GM23338 (cell line): ENCODE measurements around the gene BUB1B. TPM values are rescaled to one million over a fixed set of nuclear protein-coding genes. Genes with fewer than 3 reads are reported as not detected.

Experiments used
- ATAC-seq: fragments of 200-7000 bp; cut with Tn5 transposase; 3 replicates; pipeline ENCODE4 v1.9.1; 2020
- DNase-seq: peaks from one replicate; pipeline ENCODE4 v3.0.0-alpha.2; 2015; ENCODE audit warnings: low spot score
- H2AFZ ChIP-seq: fragments of 200-600 bp; sonication (generic); 2 replicates; pipeline ENCODE4 v1.8.0; 2016; ENCODE audit warnings: antibody characterized with exemption, mild to moderate bottlenecking, moderate library complexity
- H3F3A ChIP-seq: fragments of 200-600 bp; sonication (generic); replicated peaks from 2 replicates; pipeline ENCODE4 v1.8.0; 2017; ENCODE audit warnings: antibody characterized with exemption, mixed run types, low read depth
- H3K27ac ChIP-seq: fragments of 200-600 bp; sonication (generic); 2 replicates; pipeline ENCODE4 v1.6.1; 2016; ENCODE audit warnings: low read depth
- H3K27me3 ChIP-seq: fragments of 200-600 bp; sonication (generic); 2 replicates; pipeline ENCODE4 v1.8.0; 2016; ENCODE audit warnings: mild to moderate bottlenecking, mixed run types, moderate library complexity; ENCODE audit not compliant: insufficient read depth
- H3K36me3 ChIP-seq: fragments of 200-600 bp; sonication (generic); 2 replicates; pipeline ENCODE4 v1.8.0; 2016; ENCODE audit warnings: mild to moderate bottlenecking; ENCODE audit not compliant: insufficient read depth
- H3K4me1 ChIP-seq: fragments of 200-600 bp; sonication (generic); 2 replicates; pipeline ENCODE4 v1.8.0; 2016; ENCODE audit warnings: mild to moderate bottlenecking, moderate library complexity; ENCODE audit not compliant: insufficient read depth
- H3K4me2 ChIP-seq: fragments of 200-600 bp; sonication (generic); 2 replicates; pipeline ENCODE4 v1.7.1; 2017; ENCODE audit warnings: mixed run types
- H3K4me3 ChIP-seq: fragments of 200-600 bp; sonication (generic); 2 replicates; pipeline ENCODE4 v1.6.1; 2016; ENCODE audit warnings: mixed run types
- H3K79me2 ChIP-seq: fragments of 200-600 bp; sonication (generic); replicated peaks from 2 replicates; pipeline ENCODE4 v1.8.0; 2017; ENCODE audit warnings: mild to moderate bottlenecking; ENCODE audit not compliant: insufficient read depth
- H3K9me2 ChIP-seq: fragments of 200-600 bp; sonication (generic); 2 replicates; pipeline ENCODE4 v1.8.0; 2017; ENCODE audit not compliant: insufficient read depth
- H4K20me1 ChIP-seq: fragments of 200-600 bp; sonication (generic); replicated peaks from 2 replicates; pipeline ENCODE4 v1.8.0; 2017; ENCODE audit warnings: mild to moderate bottlenecking; ENCODE audit not compliant: insufficient read depth
- H3K27ac Mint-ChIP-seq: 2 replicates; pipeline ENCODE4 v1.8.0; 2020; ENCODE audit warnings: inconsistent platforms, mild to moderate bottlenecking, moderate library complexity, mixed read lengths
- H3K27me3 Mint-ChIP-seq: 3 replicates; pipeline ENCODE4 v1.8.0; 2022; ENCODE audit warnings: low read depth, mild to moderate bottlenecking, moderate library complexity, mixed read lengths, inconsistent platforms; ENCODE audit not compliant: insufficient read depth, poor library complexity
- H3K36me3 Mint-ChIP-seq: 3 replicates; pipeline ENCODE4 v1.8.0; 2021; ENCODE audit warnings: low read depth, mild to moderate bottlenecking, inconsistent platforms, moderate library complexity, mixed read lengths
- H3K4me1 Mint-ChIP-seq: 3 replicates; pipeline ENCODE4 v1.8.0; 2020; ENCODE audit warnings: mild to moderate bottlenecking, inconsistent platforms, mixed read lengths
- H3K4me3 Mint-ChIP-seq: 3 replicates; pipeline ENCODE4 v1.8.0; 2021; ENCODE audit warnings: moderate library complexity, mild to moderate bottlenecking, inconsistent platforms, mixed read lengths
- H3K9me3 Mint-ChIP-seq: 3 replicates; pipeline ENCODE4 v1.8.0; 2020; ENCODE audit warnings: moderate library complexity, mild to moderate bottlenecking, inconsistent platforms, mixed read lengths
- CTCF ChIP-seq, 2 experiments: fragments of 200-600 bp in 1 of 2; sonication (generic) in 1 of 2; conservative IDR thresholded peaks; 2 replicates each; pipeline versions ENCODE4 v1.5.1 to v1.6.1; 2016 to 2017; ENCODE audit warnings: antibody characterized with exemption in 2 of 2, low read depth in 2 of 2, mild to moderate bottlenecking in 2 of 2, moderate library complexity in 1 of 2
- ETS1 ChIP-seq: IDR thresholded peaks from 2 replicates; pipeline ENCODE4 v1.6.1; 2016; ENCODE audit warnings: antibody characterized with exemption
- EZH2phosphoT487 ChIP-seq: fragments of 200-600 bp; sonication (generic); IDR thresholded peaks from one replicate; pipeline ENCODE4 v1.8.1; 2018; ENCODE audit warnings: antibody characterized with exemption; ENCODE audit not compliant: unreplicated experiment
- NANOG ChIP-seq: IDR thresholded peaks from 2 replicates; pipeline ENCODE4 v1.6.1; 2016; ENCODE audit warnings: antibody characterized with exemption, borderline replicate concordance
- REST ChIP-seq: IDR thresholded peaks from one replicate; pipeline ENCODE4 v1.6.1; 2018; ENCODE audit warnings: antibody characterized with exemption; ENCODE audit not compliant: unreplicated experiment
- ZNF114 ChIP-seq: fragments of 250-450 bp; sonication (Bioruptor Pico); IDR thresholded peaks from 2 replicates; pipeline ENCODE4 v1.5.0; 2020; ENCODE audit warnings: mild to moderate bottlenecking, moderate library complexity
- polyA plus RNA-seq: library from polyadenylated mRNA; unstranded; fragments of >200 nt; fragmentation: Nextera tagmentation; extraction: Ambion mirVana; gene quantifications from 2 replicates; pipeline ENCODE4 v1.2.1, GENCODE V29; 2016
- total RNA-seq: library from RNA; depleted of rRNA; stranded (reverse); fragments of >200 nt; shearing (Covaris generic); gene quantifications from 2 replicates; pipeline ENCODE4 v1.2.3, GENCODE V29; 2014

BUB1B gene
- total and polyA plus RNA-seq, 2 experiments from 2014 or later = 77.7 to 160 TPM

GRCh38 chr15:40198355-40199085, 37.7 kb downstream of the BUB1B start:
- H3K9me3 Mint-ChIP-seq = no peaks in the 10 kb centered on the region

More at GRCh38 chr15:40198355-40199085, 37.7 kb downstream of the BUB1B start:
- Histone ChIP-seq H3K4me3 (no peak overlapping the region), H3K79me2 (peaks cover 37% of the 10 kb centered on the region), H3K27me3 (no peaks in the 10 kb centered on the region), H3F3A (0 out of 2 replicates have a peak, but pooled peaks cover 5% of the 10 kb centered on the region), H3K4me2 (no peak overlapping the region), H2AFZ (no peak overlapping the region), H3K27ac (no peak overlapping the region), H3K9me2 (no peaks in the 10 kb centered on the region), H3K36me3 (peaks cover 81% of the 10 kb centered on the region), H3K4me1 (no peaks in the 10 kb centered on the region), H4K20me1 (peaks cover 29% of the 10 kb centered on the region)
- no peak overlapping the region for H3K4me3 Mint-ChIP-seq
- peaks cover 86% of the 10 kb centered on the region for H3K36me3 Mint-ChIP-seq
- TF ChIP-seq ETS1 (no peak), REST (no peak), NANOG (no peak), ZNF114 (CRISPR knock-in tag) (no peak), EZH2phosphoT487 (no peak), CTCF (conservative IDR thresholded peaks at IDR 0.05; ENCODE audit: low read depth in 2 of 2) (no peak)
- H3K27ac Mint-ChIP-seq = no peak overlapping the region
- no peaks in the 10 kb centered on the region for H3K27me3 Mint-ChIP-seq
- H3K4me1 Mint-ChIP-seq = no peaks in the 10 kb centered on the region
- no peak for DNase-seq
- no peak for ATAC-seq
